UCSD-AML1 (cell line): ENCODE measurements around the gene MRPS12.
"Not testable (repeated sequence)": the region's sequence is repeated elsewhere in the genome, so short reads cannot be mapped to it uniquely, and the experiment has no call there.

Experiments
- DNase-seq: peaks from one replicate; lab custom pipeline; 2025; ENCODE audit not compliant: unreplicated experiment; lab: John Stamatoyannopoulos, UW

MRPS12 gene

DNA sequence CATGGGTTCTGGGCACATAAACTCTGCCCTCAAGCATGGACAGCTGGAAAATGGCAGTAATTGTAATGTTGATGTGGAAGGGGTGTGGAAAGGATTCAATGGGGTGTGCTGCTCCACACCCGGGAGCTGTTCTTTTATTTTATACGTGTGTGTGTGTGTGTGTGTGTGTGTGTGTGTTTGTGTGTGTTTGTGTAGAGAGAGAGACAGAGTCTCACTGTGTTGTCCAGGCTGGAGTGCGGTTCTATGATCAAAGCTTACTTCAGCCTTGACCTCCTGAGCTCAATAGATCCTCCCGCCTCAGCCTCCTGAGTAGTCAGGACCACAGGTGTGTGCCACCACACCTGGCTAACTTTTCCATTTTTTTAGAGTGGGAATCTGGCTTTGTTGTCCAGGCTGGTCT, 2.8 kb downstream of the MRPS12 start:
- DNase-seq: no peak

DNA sequence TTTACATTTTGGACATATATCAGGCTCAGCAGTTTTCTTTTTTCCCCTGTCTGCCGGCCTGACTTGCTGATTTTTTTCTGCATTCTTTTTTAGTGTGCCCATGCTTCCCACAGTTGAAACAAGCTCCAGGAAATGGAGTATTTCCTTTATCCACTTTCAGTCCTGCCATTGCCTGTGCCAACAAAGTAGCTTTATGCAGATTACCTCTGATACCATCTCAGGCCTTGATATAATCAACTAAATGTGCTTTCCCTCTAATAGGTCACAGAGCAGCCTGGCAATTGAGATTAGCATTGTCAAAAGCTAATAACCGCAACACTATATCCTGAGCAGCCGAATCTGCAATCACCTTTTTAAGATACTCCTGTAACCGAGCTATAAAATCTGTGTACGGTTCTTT, 9.2 kb downstream of the MRPS12 start:
- no peak for DNase-seq

- DNase-seq: not testable (repeated sequence)
These were observed 10.7 kb downstream of the MRPS12 start for GRCh38 chr19:38941466-38941865.

DNA sequence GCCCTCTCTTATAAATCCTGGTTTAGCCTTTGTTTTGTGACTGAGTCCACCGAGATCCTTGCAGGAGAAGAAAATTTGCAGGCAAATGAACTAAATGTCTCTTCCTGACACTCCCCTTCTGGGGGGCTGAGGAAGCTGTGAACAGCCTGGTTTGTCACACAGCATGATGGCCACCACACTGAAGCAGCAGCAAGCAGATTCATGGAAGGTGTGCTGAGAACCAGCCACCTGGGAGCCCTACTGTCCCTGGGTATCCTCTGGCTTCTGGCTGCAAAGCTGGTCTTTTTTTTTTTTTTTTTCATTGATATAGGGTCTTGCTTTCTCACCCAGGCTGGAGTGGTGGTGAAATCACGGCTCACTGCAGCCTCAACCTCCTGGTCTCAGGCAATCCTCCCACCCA, 11.2 kb downstream of the MRPS12 start:
- DNase-seq: no peak

DNA sequence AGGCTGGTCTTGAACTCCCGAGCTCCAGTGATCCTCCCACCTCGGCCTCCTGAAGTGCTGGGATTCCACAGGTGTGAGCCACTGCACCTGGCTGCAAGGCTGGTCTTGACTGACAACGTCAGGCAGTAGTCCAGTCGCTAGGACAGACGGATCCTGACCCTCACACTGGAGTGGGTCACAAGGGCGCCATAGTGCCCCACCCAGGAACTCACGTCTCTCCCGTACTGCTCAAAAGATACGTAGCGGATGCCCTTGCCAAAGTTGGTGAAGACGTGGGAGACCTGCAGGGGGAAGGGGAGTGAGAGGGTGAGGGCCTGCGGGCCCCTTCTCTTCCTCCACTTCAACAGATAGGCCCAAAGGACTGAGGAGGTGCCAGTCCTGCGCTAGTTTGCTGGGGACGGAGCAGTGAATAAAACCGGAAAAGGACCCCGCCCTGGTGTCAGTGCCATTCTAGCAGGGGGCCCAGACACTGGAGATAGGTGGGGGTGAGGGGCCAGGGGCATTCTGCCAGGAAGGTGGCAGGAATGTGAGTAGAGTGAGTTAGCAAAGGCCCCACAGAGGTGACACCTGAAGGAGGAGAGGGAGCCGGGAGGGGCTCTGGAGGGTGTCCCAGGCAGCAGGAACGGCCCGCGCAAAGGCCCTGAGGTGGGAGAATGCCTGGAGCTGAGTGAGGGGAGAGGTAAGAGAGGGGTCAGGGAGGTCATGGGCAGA, 11.9 kb downstream of the MRPS12 start:
- DNase-seq: no peak

DNA sequence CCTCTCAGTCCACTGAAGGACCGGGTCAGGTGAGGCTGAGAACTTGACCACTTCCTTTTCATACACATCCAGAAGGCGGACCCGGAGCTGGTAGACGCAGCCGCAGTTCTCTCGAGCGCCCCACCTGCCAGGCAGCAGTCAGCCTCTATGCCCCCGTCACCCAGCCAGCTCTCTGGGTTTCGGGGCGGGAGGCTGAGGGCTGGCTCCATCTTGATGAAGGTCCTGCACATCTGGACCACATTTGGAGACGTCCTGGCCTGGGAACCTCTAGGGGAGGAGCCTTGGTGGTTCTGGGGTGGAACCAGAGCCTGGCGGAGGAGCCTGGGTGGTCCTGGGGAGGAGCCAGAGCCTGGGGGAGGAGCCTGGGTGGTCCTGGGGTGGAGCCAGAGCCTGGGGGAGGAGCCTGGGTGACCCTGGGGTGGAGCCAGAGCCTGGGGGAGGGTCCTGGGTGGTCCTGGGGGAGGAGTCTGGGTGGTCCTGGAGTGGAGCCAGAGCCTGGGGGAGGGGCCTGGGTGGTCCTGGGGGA, 14.3 kb downstream of the MRPS12 start:
- DNase-seq: no peak

- no peak for DNase-seq
These were observed 15.0 kb downstream of the MRPS12 start for GRCh38 chr19:38945562-38946228.

GRCh38 chr19:38946229-38947010, 15.7 kb downstream of the MRPS12 start:
- no peak for DNase-seq

- no peak for DNase-seq
These were observed 19.0 kb downstream of the MRPS12 start for GRCh38 chr19:38949580-38950367.

DNA sequence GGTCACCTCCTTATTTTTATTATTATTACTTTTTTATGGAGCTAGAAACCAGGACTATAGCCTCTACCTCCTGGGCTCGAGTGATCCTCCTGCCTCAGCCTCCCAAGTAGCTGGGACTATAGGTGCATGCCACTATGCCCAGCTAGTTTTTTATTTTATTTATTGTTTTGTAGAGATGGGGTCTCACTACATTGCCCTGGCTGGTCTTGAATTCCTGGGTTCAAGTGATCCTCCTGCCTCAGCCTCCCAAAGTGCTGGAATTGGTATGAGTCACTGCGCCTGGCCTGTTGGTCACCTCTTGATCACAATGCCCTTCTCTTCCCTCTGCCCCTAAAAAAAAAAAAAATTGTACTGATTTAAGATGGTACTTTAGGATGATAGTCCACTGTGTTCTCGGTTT, 20.4 kb downstream of the MRPS12 start:
- DNase-seq: no peak

- DNase-seq: no peak
These were observed 21.8 kb downstream of the MRPS12 start for GRCh38 chr19:38952395-38953165.

DNA sequence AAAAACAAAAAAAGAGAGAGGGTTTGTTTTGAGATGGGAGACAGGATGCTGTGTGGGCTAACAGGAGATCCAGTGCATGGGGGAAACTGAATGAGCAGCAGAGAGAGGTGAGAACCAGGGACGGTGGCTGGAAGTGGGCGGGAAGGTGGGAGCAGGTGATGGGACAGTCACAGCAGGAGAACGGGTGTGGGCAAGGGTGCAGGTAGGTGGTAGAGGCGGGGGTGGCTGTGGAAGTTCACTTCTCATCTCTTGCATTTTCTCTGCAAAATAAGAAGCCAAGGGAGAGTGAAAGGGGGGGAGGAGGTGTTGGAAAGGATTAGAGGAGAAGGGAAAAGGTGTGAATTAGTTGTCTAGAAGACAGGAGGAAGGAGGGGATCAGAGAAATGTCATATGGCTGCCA, 22.9 kb downstream of the MRPS12 start:
- no peak for DNase-seq

DNA sequence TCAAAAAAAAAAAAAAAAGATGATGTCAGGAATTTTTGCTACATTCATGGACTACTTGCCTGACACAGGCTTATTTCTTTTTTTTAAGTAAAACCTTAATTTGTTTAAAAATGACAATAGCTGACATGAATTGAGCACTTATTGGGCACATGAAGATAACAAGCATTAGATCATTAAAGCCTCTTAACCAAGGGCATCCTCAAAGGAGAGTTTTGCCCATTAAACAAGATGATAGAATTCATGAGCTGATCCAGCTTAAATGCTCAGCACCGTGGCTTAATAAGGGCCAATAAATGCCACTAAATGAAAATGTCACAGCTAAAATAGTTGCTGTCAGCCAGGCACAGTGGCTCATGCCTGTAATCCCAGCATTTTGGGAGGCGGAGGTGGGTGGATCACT, 25.5 kb downstream of the MRPS12 start:
- no peak for DNase-seq

- no peak for DNase-seq
These were observed 27.6 kb downstream of the MRPS12 start for GRCh38 chr19:38958301-38958700.

- DNase-seq: no peak
These were observed 28.9 kb downstream of the MRPS12 start for GRCh38 chr19:38959618-38960017.

DNA sequence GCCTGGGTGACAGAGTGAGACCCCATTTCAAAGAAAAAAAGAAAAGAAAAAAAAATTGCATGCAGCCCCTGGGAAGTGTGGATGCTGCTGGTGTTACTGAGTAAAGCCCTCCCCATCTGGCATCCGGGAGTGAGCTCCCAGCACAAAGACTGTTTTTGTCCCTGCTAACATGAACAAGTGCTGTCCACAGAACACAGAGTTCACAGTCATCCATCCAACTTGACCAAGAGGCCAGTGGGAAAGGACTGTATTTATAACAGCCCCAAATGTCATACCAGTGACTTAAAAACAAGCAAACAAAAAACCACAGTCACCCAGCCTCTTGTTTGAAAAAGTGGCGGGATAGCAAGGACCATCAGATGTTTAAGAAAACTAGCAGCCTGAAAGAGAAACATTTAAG, 34.0 kb downstream of the MRPS12 start:
- no peak for DNase-seq

DNA sequence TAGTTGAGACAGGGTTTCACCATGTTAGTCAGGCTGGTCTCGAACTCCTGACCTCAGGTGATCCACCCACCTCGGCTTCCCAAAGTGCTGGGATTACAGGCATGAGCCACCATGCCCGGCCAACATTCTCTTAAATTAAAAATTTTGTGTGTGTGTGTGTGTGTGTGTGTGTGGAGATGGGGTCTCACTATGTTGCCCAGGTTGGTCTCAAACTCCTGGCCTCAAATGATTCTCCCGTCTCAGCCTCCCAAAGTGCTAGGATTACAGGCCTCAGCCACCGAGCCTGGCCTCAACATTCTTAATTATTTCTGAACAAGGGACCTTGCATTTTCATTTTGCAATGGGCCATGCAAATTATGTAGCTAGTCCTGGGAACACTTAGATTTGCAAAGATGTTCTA, 35.4 kb downstream of the MRPS12 start:
- not testable (repeated sequence) for DNase-seq

DNA sequence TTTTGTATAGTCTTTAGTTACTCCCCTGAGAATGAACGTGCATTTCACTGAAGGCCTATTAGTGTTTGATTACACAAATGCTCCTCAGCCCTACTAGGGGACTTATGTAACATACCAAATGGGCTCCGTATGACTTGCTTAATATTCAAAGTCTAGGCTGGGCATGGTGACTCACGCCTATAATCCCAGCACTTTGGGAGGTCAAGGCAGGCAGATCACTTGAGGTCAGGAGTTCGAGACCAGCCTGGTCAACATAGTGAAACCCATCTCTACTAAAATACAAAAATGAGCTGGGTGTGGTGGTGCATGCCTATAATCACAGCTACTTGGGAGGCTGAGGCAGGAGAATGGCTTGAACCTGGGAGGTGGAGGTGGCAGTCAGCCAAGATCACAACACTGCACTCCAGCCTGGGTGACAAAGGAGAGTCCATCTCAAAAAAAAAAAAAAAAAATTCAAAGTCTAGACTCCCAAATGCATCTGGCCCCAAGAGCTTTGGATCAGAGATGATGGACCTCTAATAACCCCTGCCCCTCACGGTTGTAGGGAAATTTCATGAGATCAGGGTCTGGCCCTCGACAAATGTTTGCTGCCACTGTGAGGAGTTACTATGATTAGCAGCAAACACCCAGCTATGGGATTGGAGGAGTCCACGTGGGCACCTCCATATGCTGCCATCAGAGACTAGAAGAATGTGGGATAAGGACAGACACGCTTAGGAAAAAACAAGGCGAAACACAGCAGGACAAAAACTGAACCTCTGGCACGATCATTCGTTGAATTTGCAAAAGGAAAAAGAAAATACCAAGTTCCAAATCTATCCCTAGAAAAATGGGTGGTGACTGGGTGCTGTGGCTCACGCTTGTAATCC, 40.2 kb downstream of the MRPS12 start:
- no peak for DNase-seq

DNA sequence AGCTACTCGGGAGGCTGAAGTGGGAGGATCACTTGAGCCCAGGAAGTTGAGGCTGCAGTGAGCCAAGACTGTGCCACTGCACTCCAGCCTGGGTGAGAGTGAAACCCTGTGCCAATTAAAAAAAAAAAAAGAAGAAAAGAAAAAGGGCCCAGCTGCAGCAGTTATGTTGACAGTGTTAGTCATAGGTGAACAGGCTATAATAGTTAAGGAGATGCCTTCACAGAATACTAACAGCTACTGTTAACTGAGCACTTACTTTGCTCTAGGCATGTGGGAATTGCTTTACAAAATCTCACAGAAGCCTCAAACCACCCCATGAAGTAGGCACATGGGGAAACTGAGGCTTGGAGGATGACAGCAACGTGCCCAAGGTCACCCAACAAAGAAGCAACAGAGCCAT, 40.9 kb downstream of the MRPS12 start:
- no peak for DNase-seq
